Renal cortical epithelial cell (primary cell): ENCODE measurements around the gene FRK. TPM values are rescaled to one million over a fixed set of nuclear protein-coding genes. Genes with fewer than 3 reads are reported as not detected.
"Not testable (repeated sequence)": the region's sequence is repeated elsewhere in the genome, so short reads cannot be mapped to it uniquely, and the experiment has no call there.

Source experiments
- DNase-seq: peaks from one replicate; pipeline ENCODE4 v3.0.0-alpha.2; 2011; ENCODE audit warnings: low read depth
- total RNA-seq: library from RNA; depleted of rRNA; stranded (reverse); fragments of >200 nt; gene quantifications from 2 replicates; pipeline ENCODE4 v1.2.3, GENCODE V29; 2014

FRK gene
- total RNA-seq = 21.7 and 44.4 TPM in 2 replicates

- DNase-seq = peak; percentile 94
Measured at GRCh38 chr6:116060572-116061283, at the start of gene FRK. Gene FRK (minus strand): TSS chr6:116060891. CDS start chr6:116060311, 580 bp downstream.

- DNase-seq = no peak
Measured at GRCh38 chr6:116108836-116109235, 48.1 kb upstream of the FRK start.

GRCh38 chr6:116106146-116106545 lies 45.5 kb upstream of the FRK start:
- no peak for DNase-seq

- no peak for DNase-seq
Measured at GRCh38 chr6:116105247-116105646, 44.6 kb upstream of the FRK start.

GRCh38 chr6:116104636-116105035 lies 43.9 kb upstream of the FRK start:
- peak; percentile 73 for DNase-seq

GRCh38 chr6:116102873-116103272 lies 42.2 kb upstream of the FRK start:
- no peak for DNase-seq

- DNase-seq = no peak
Measured at GRCh38 chr6:116101790-116102189, 41.1 kb upstream of the FRK start.

- DNase-seq = no peak
Measured at GRCh38 chr6:116101302-116101718, 40.6 kb upstream of the FRK start.

GRCh38 chr6:116100419-116101301 lies 40.0 kb upstream of the FRK start, which contains the start of gene NT5DC1:
Gene NT5DC1 (plus strand): TSS chr6:116100853. CDS start chr6:116100931, 78 bp downstream.
- DNase-seq = peak; percentile 54

GRCh38 chr6:116099036-116099435 lies 38.3 kb upstream of the FRK start:
- no peak for DNase-seq

- no peak for DNase-seq
Measured at GRCh38 chr6:116096979-116097816, 36.5 kb upstream of the FRK start.

GRCh38 chr6:116096048-116096759 lies 35.5 kb upstream of the FRK start:
- DNase-seq = not testable (repeated sequence)

- DNase-seq = no peak
Measured at GRCh38 chr6:116094041-116094440, 33.4 kb upstream of the FRK start.

GRCh38 chr6:116090251-116090650 lies 29.6 kb upstream of the FRK start:
- DNase-seq = no peak

GRCh38 chr6:116088946-116089345 lies 28.3 kb upstream of the FRK start:
- DNase-seq = no peak

GRCh38 chr6:116087437-116088027 lies 26.8 kb upstream of the FRK start:
- peak; percentile 87 for DNase-seq

GRCh38 chr6:116084284-116084683 lies 23.6 kb upstream of the FRK start:
- DNase-seq = no peak

- DNase-seq = no peak
Measured at GRCh38 chr6:116083052-116083451, 22.4 kb upstream of the FRK start.

GRCh38 chr6:116078945-116079344 lies 18.3 kb upstream of the FRK start:
- no peak for DNase-seq

- DNase-seq = no peak
Measured at GRCh38 chr6:116078522-116078921, 17.8 kb upstream of the FRK start.
